Loucy (cell line): ENCODE results near the gene KLRC1.
A peak's percentile ranks its signal among the peaks of the same experiment; 100 is the strongest.
"Not testable (repeated sequence)": the region's sequence is repeated elsewhere in the genome, so short reads cannot be mapped to it uniquely, and the experiment has no call there.

Experiments
- H2AFZ ChIP-seq: fragments of 200-600 bp; sonication (generic); 2 replicates; pipeline ENCODE4 v1.6.0; 2016; ENCODE audit warnings: antibody characterized with exemption, mild to moderate bottlenecking, low read length, moderate library complexity
- H3F3A ChIP-seq: fragments of 200-600 bp; 2 replicates; pipeline ENCODE4 v1.6.0; 2016; ENCODE audit warnings: antibody characterized with exemption, low read depth, mild to moderate bottlenecking
- H3K27me3 ChIP-seq: fragments of 200-600 bp; sonication (generic); 2 replicates; pipeline ENCODE4 v1.6.1; 2014; ENCODE audit warnings: low read length, mild to moderate bottlenecking; ENCODE audit not compliant: insufficient read depth, poor library complexity, severe bottlenecking
- H3K36me3 ChIP-seq: fragments of 200-600 bp; sonication (generic); 2 replicates; pipeline ENCODE4 v1.6.1; 2016; ENCODE audit warnings: low read length; ENCODE audit not compliant: insufficient read depth
- H3K4me1 ChIP-seq: fragments of 200-600 bp; sonication (generic); 2 replicates; pipeline ENCODE4 v1.5.1; 2014; ENCODE audit warnings: low read length, mild to moderate bottlenecking; ENCODE audit not compliant: insufficient read depth, poor library complexity, severe bottlenecking
- H3K4me2 ChIP-seq: fragments of 200-600 bp; sonication (generic); 2 replicates; pipeline ENCODE4 v1.6.0; 2014; ENCODE audit warnings: antibody characterized with exemption, low read length, low read depth, mild to moderate bottlenecking; ENCODE audit not compliant: poor library complexity, severe bottlenecking
- H3K4me3 ChIP-seq: fragments of 200-600 bp; sonication (generic); 2 replicates; pipeline ENCODE4 v1.5.1; 2014; ENCODE audit warnings: low read length, mild to moderate bottlenecking, mixed read lengths; ENCODE audit not compliant: poor library complexity, severe bottlenecking
- H3K79me2 ChIP-seq: fragments of 200-600 bp; sonication (generic); 2 replicates; pipeline ENCODE4 v1.6.1; 2014; ENCODE audit warnings: low read length; ENCODE audit not compliant: insufficient read depth
- H3K9ac ChIP-seq: fragments of 200-600 bp; sonication (generic); 2 replicates; pipeline ENCODE4 v1.6.0; 2014; ENCODE audit warnings: mild to moderate bottlenecking, low read depth, low read length, moderate library complexity; ENCODE audit not compliant: poor library complexity, severe bottlenecking
- H3K9me2 ChIP-seq: fragments of 200-600 bp; sonication (generic); replicated peaks from 2 replicates; pipeline ENCODE4 v1.6.1; 2016; ENCODE audit warnings: low read depth, low read length, mixed read lengths
- H3K9me3 ChIP-seq: fragments of 200-600 bp; sonication (generic); 2 replicates; pipeline ENCODE4 v1.6.1; 2014; ENCODE audit warnings: mild to moderate bottlenecking, antibody characterized with exemption, low read length, low read depth; ENCODE audit not compliant: insufficient read depth
- H4K20me1 ChIP-seq: fragments of 200-600 bp; sonication (generic); 2 replicates; pipeline ENCODE4 v1.6.0; 2014; ENCODE audit warnings: antibody characterized with exemption, low read length, mild to moderate bottlenecking; ENCODE audit not compliant: insufficient read depth, poor library complexity, severe bottlenecking
- CTCF ChIP-seq: fragments of 200-600 bp; sonication (generic); conservative IDR thresholded peaks from 2 replicates; pipeline ENCODE4 v1.5.1; 2014; ENCODE audit warnings: mild to moderate bottlenecking, antibody characterized with exemption, low read length
- EZH2phosphoT487 ChIP-seq: fragments of 200-600 bp; IDR thresholded peaks from 2 replicates; pipeline ENCODE4 v1.6.1; 2018; ENCODE audit warnings: antibody characterized with exemption, mild to moderate bottlenecking, moderate library complexity, borderline replicate concordance

KLRC1 gene

GRCh38 chr12:10397296-10397695, 55.9 kb downstream of the KLRC1 start:
- Histone ChIP-seq H3K36me3 (no peaks in the 10 kb centered on the region), H3K4me3 (no peak overlapping the region), H3F3A (no peaks in the 10 kb centered on the region), H3K9me2 (no peaks in the 10 kb centered on the region), H2AFZ (no peak overlapping the region), H3K9ac (no peak overlapping the region), H3K79me2 (no peaks in the 10 kb centered on the region), H3K4me1 (peaks cover 44% of the 10 kb centered on the region), H4K20me1 (no peaks in the 10 kb centered on the region), H3K4me2 (peak overlapping the region; percentile 25), H3K27me3 (no peaks in the 10 kb centered on the region), H3K9me3 (no peaks in the 10 kb centered on the region)
- TF ChIP-seq EZH2phosphoT487 (no peak), CTCF (no peak)

GRCh38 chr12:10396176-10396575, 57.0 kb downstream of the KLRC1 start:
- not testable (repeated sequence) for H3K9ac ChIP-seq, H3K9me3 ChIP-seq, H3K4me3 ChIP-seq, H4K20me1 ChIP-seq, H3K79me2 ChIP-seq, H2AFZ ChIP-seq, H3K9me2 ChIP-seq, H3K36me3 ChIP-seq, H3F3A ChIP-seq, H3K27me3 ChIP-seq
- Histone ChIP-seq H3K4me1 (peaks cover 54% of the 10 kb centered on the region), H3K4me2 (peak overlapping the region; percentile 53)
